ENCODE data around the gene ATF7IP.

Gene ATF7IP

GRCh38 chr12:14379508-14379907 is 14.0 kb downstream of the ATF7IP start:
- peaks cover 11 to 13% of the 10 kb centered on the region in 2 donors for H3K9me3 ChIP-seq (ENCODE audit: control insufficient read depth in 1 of 2, low read length in 2 of 2)
- H3K4me3 ChIP-seq (ENCODE audit: low read depth in 1 of 2, low read length in 2 of 2), result no peak overlapping the region
- peaks cover 0 to 6% of the 10 kb centered on the region in 2 donors for H3K36me3 ChIP-seq (ENCODE audit: control insufficient read depth in 1 of 2, insufficient read depth in 2 of 2, low read length in 2 of 2)
- no peak overlapping the region for H3K27ac ChIP-seq (ENCODE audit: low read length)
- peaks cover 0 to 16% of the 10 kb centered on the region in 2 donors for H3K4me1 ChIP-seq (ENCODE audit: control insufficient read depth in 1 of 2, insufficient read depth in 2 of 2, low read length in 2 of 2)
- no peaks in the 10 kb centered on the region for H3K27me3 ChIP-seq (ENCODE audit: low read depth, low read length)

GRCh38 chr12:14384783-14385638 is 19.5 kb downstream of the ATF7IP start:
- peak overlapping the region; percentile 69 for H3K27ac ChIP-seq (ENCODE audit: low read length)
- peaks cover under 1 to 3% of the 10 kb centered on the region in 2 donors for H3K9me3 ChIP-seq (ENCODE audit: control insufficient read depth in 1 of 2, low read length in 2 of 2)
- H3K27me3 ChIP-seq (ENCODE audit: low read depth, low read length), result no peaks in the 10 kb centered on the region
- no peaks in the 10 kb centered on the region for H3K36me3 ChIP-seq (ENCODE audit: control insufficient read depth in 1 of 2, insufficient read depth in 2 of 2, low read length in 2 of 2)
- H3K4me3 ChIP-seq (ENCODE audit: low read depth in 1 of 2, low read length in 2 of 2), result peak overlapping the region; percentile 39 to 59
- H3K4me1 ChIP-seq (ENCODE audit: control insufficient read depth in 1 of 2, insufficient read depth in 2 of 2, low read length in 2 of 2), result peaks cover 0 to 23% of the 10 kb centered on the region in 2 donors

- H3K4me1 ChIP-seq (ENCODE audit: control insufficient read depth in 1 of 2, insufficient read depth in 2 of 2, low read length in 2 of 2), result peaks cover 5 to 28% of the 10 kb centered on the region in 2 donors
- H3K36me3 ChIP-seq (ENCODE audit: control insufficient read depth in 1 of 2, insufficient read depth in 2 of 2, low read length in 2 of 2), result no peaks in the 10 kb centered on the region
- H3K4me3 ChIP-seq (ENCODE audit: low read depth in 1 of 2, low read length in 2 of 2), result peak overlapping the region in 1 of 2 donors; percentile 12
- no peaks in the 10 kb centered on the region for H3K9me3 ChIP-seq (ENCODE audit: control insufficient read depth in 1 of 2, low read length in 2 of 2)
- peak overlapping the region; percentile 67 for H3K27ac ChIP-seq (ENCODE audit: low read length)
- H3K27me3 ChIP-seq (ENCODE audit: low read depth, low read length), result no peaks in the 10 kb centered on the region
Measured at GRCh38 chr12:14387219-14387871, 21.9 kb downstream of the ATF7IP start.

- Histone ChIP-seq H3K9me3 (ENCODE audit: control insufficient read depth in 1 of 2, low read length in 2 of 2) (no peaks in the 10 kb centered on the region), H3K4me1 (ENCODE audit: control insufficient read depth in 1 of 2, insufficient read depth in 2 of 2, low read length in 2 of 2) (peaks cover 5 to 35% of the 10 kb centered on the region in 2 donors), H3K4me3 (ENCODE audit: low read depth in 1 of 2, low read length in 2 of 2) (no peak overlapping the region), H3K36me3 (ENCODE audit: control insufficient read depth in 1 of 2, insufficient read depth in 2 of 2, low read length in 2 of 2) (no peaks in the 10 kb centered on the region), H3K27me3 (ENCODE audit: low read depth, low read length) (no peaks in the 10 kb centered on the region), H3K27ac (ENCODE audit: low read length) (peak overlapping the region; percentile 71)
Measured at GRCh38 chr12:14390449-14390848, 25.0 kb downstream of the ATF7IP start.

- Histone ChIP-seq H3K27me3 (ENCODE audit: low read depth, low read length) (no peaks in the 10 kb centered on the region), H3K27ac (ENCODE audit: low read length) (peak overlapping the region; percentile 71), H3K4me1 (ENCODE audit: control insufficient read depth in 1 of 2, insufficient read depth in 2 of 2, low read length in 2 of 2) (peaks cover 5 to 30% of the 10 kb centered on the region in 2 donors), H3K9me3 (ENCODE audit: control insufficient read depth in 1 of 2, low read length in 2 of 2) (no peaks in the 10 kb centered on the region), H3K4me3 (ENCODE audit: low read depth in 1 of 2, low read length in 2 of 2) (no peak overlapping the region), H3K36me3 (ENCODE audit: control insufficient read depth in 1 of 2, insufficient read depth in 2 of 2, low read length in 2 of 2) (no peaks in the 10 kb centered on the region)
Measured at GRCh38 chr12:14390870-14391530, 25.5 kb downstream of the ATF7IP start.

- peaks cover 0 to 1% of the 10 kb centered on the region in 2 donors for H3K9me3 ChIP-seq (ENCODE audit: control insufficient read depth in 1 of 2, low read length in 2 of 2)
- H3K4me1 ChIP-seq (ENCODE audit: control insufficient read depth in 1 of 2, insufficient read depth in 2 of 2, low read length in 2 of 2), result peaks cover 5 to 29% of the 10 kb centered on the region in 2 donors
- H3K36me3 ChIP-seq (ENCODE audit: control insufficient read depth in 1 of 2, insufficient read depth in 2 of 2, low read length in 2 of 2), result no peaks in the 10 kb centered on the region
- H3K27me3 ChIP-seq (ENCODE audit: low read depth, low read length), result no peaks in the 10 kb centered on the region
- no peak overlapping the region for H3K4me3 ChIP-seq (ENCODE audit: low read depth in 1 of 2, low read length in 2 of 2)
- H3K27ac ChIP-seq (ENCODE audit: low read length), result peak overlapping the region; percentile 65
Measured at GRCh38 chr12:14393751-14394150, 28.3 kb downstream of the ATF7IP start.

GRCh38 chr12:14394317-14395073 is 29.0 kb downstream of the ATF7IP start:
- peak overlapping the region; percentile 30 to 48 for H3K4me3 ChIP-seq (ENCODE audit: low read depth in 1 of 2, low read length in 2 of 2)
- H3K9me3 ChIP-seq (ENCODE audit: control insufficient read depth in 1 of 2, low read length in 2 of 2), result peaks cover 0 to 7% of the 10 kb centered on the region in 2 donors
- no peaks in the 10 kb centered on the region for H3K27me3 ChIP-seq (ENCODE audit: low read depth, low read length)
- H3K4me1 ChIP-seq (ENCODE audit: control insufficient read depth in 1 of 2, insufficient read depth in 2 of 2, low read length in 2 of 2), result peaks cover 5 to 29% of the 10 kb centered on the region in 2 donors
- H3K27ac ChIP-seq (ENCODE audit: low read length), result peak overlapping the region; percentile 65
- H3K36me3 ChIP-seq (ENCODE audit: control insufficient read depth in 1 of 2, insufficient read depth in 2 of 2, low read length in 2 of 2), result no peaks in the 10 kb centered on the region

- Histone ChIP-seq H3K36me3 (ENCODE audit: control insufficient read depth in 1 of 2, insufficient read depth in 2 of 2, low read length in 2 of 2) (no peaks in the 10 kb centered on the region), H3K27me3 (ENCODE audit: low read depth, low read length) (no peaks in the 10 kb centered on the region), H3K9me3 (ENCODE audit: control insufficient read depth in 1 of 2, low read length in 2 of 2) (peaks cover 0 to 13% of the 10 kb centered on the region in 2 donors), H3K27ac (ENCODE audit: low read length) (peak overlapping the region; percentile 65), H3K4me3 (ENCODE audit: low read depth in 1 of 2, low read length in 2 of 2) (peak overlapping the region; percentile 30 to 48), H3K4me1 (ENCODE audit: control insufficient read depth in 1 of 2, insufficient read depth in 2 of 2, low read length in 2 of 2) (peaks cover 5 to 29% of the 10 kb centered on the region in 2 donors)
Measured at GRCh38 chr12:14395074-14395778, 29.7 kb downstream of the ATF7IP start.

- peaks cover 1 to 27% of the 10 kb centered on the region in 2 donors for H3K4me1 ChIP-seq (ENCODE audit: control insufficient read depth in 1 of 2, insufficient read depth in 2 of 2, low read length in 2 of 2)
- H3K4me3 ChIP-seq (ENCODE audit: low read depth in 1 of 2, low read length in 2 of 2), result no peak overlapping the region
- H3K27me3 ChIP-seq (ENCODE audit: low read depth, low read length), result no peaks in the 10 kb centered on the region
- H3K36me3 ChIP-seq (ENCODE audit: control insufficient read depth in 1 of 2, insufficient read depth in 2 of 2, low read length in 2 of 2), result no peaks in the 10 kb centered on the region
- peaks cover 0 to 19% of the 10 kb centered on the region in 2 donors for H3K9me3 ChIP-seq (ENCODE audit: control insufficient read depth in 1 of 2, low read length in 2 of 2)
- peak overlapping the region; percentile 32 for H3K27ac ChIP-seq (ENCODE audit: low read length)
Measured at GRCh38 chr12:14396071-14396470, 30.6 kb downstream of the ATF7IP start.

GRCh38 chr12:14399871-14400270 is 34.4 kb downstream of the ATF7IP start:
- Histone ChIP-seq H3K4me3 (ENCODE audit: low read depth in 1 of 2, low read length in 2 of 2) (no peak overlapping the region), H3K4me1 (ENCODE audit: control insufficient read depth in 1 of 2, insufficient read depth in 2 of 2, low read length in 2 of 2) (peaks cover 11 to 29% of the 10 kb centered on the region in 2 donors), H3K27ac (ENCODE audit: low read length) (no peak overlapping the region)

More at GRCh38 chr12:14399871-14400270, 34.4 kb downstream of the ATF7IP start:
- Histone ChIP-seq H3K36me3 (ENCODE audit: control insufficient read depth in 1 of 2, insufficient read depth in 2 of 2, low read length in 2 of 2) (no peaks in the 10 kb centered on the region), H3K9me3 (ENCODE audit: control insufficient read depth in 1 of 2, low read length in 2 of 2) (peaks cover 0 to 21% of the 10 kb centered on the region in 2 donors), H3K27me3 (ENCODE audit: low read depth, low read length) (no peaks in the 10 kb centered on the region)
